ENCODE results near the gene SRC. TPM values are rescaled to one million over a fixed set of nuclear protein-coding genes. Genes with fewer than 3 reads are reported as not detected.

Gene SRC
- total and polyA plus RNA-seq, 2 experiments from 2014 or later = 8.0 to 25.9 TPM

GRCh38 chr20:37361336-37361735 is 15.4 kb downstream of the SRC start:
- peaks cover 5% of the 10 kb centered on the region; the same call in 2 of the 3 replicates for H3K9me3 Mint-ChIP-seq
- H3K36me3 ChIP-seq (ENCODE audit: insufficient read depth) = peaks cover 4% of the 10 kb centered on the region; the same call in 1 of the 2 replicates
- TF ChIP-seq, protein P1, sequence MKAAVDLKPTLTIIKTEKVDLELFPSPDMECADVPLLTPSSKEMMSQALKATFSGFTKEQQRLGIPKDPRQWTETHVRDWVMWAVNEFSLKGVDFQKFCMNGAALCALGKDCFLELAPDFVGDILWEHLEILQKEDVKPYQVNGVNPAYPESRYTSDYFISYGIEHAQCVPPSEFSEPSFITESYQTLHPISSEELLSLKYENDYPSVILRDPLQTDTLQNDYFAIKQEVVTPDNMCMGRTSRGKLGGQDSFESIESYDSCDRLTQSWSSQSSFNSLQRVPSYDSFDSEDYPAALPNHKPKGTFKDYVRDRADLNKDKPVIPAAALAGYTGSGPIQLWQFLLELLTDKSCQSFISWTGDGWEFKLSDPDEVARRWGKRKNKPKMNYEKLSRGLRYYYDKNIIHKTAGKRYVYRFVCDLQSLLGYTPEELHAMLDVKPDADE (IDR thresholded peaks at IDR 0.05) = no peak
- no peak for TF ChIP-seq ZNF114 (CRISPR knock-in tag; IDR thresholded peaks at IDR 0.05)
- TF ChIP-seq EZH2phosphoT487 (IDR thresholded peaks at IDR 0.05; ENCODE audit: unreplicated experiment) = no peak
- TF ChIP-seq EZH2 (IDR thresholded peaks at IDR 0.05; ENCODE audit: low read depth, unreplicated experiment) = no peak
- TF ChIP-seq POLR2AphosphoS5 (IDR thresholded peaks at IDR 0.05; ENCODE audit: low read depth) = no peak
- TF ChIP-seq ZNF462 (CRISPR knock-in tag; IDR thresholded peaks at IDR 0.05) = no peak
- TF ChIP-seq, protein P2, sequence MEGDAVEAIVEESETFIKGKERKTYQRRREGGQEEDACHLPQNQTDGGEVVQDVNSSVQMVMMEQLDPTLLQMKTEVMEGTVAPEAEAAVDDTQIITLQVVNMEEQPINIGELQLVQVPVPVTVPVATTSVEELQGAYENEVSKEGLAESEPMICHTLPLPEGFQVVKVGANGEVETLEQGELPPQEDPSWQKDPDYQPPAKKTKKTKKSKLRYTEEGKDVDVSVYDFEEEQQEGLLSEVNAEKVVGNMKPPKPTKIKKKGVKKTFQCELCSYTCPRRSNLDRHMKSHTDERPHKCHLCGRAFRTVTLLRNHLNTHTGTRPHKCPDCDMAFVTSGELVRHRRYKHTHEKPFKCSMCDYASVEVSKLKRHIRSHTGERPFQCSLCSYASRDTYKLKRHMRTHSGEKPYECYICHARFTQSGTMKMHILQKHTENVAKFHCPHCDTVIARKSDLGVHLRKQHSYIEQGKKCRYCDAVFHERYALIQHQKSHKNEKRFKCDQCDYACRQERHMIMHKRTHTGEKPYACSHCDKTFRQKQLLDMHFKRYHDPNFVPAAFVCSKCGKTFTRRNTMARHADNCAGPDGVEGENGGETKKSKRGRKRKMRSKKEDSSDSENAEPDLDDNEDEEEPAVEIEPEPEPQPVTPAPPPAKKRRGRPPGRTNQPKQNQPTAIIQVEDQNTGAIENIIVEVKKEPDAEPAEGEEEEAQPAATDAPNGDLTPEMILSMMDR (conservative IDR thresholded peaks at IDR 0.05; ENCODE audit: low read depth in 2 of 2) = no peak
- TF ChIP-seq STAT1 (IDR thresholded peaks at IDR 0.05; ENCODE audit: unreplicated experiment) = no peak
- TF ChIP-seq CREB1 (CRISPR knock-in tag; IDR thresholded peaks at IDR 0.05; ENCODE audit: low read depth) = no peak
- no peak for TF ChIP-seq ZNF331 (CRISPR knock-in tag; IDR thresholded peaks at IDR 0.05; ENCODE audit: low read depth)
- TF ChIP-seq JUNB (IDR thresholded peaks at IDR 0.05; ENCODE audit: unreplicated experiment) = no peak
- TF ChIP-seq, protein P3, sequence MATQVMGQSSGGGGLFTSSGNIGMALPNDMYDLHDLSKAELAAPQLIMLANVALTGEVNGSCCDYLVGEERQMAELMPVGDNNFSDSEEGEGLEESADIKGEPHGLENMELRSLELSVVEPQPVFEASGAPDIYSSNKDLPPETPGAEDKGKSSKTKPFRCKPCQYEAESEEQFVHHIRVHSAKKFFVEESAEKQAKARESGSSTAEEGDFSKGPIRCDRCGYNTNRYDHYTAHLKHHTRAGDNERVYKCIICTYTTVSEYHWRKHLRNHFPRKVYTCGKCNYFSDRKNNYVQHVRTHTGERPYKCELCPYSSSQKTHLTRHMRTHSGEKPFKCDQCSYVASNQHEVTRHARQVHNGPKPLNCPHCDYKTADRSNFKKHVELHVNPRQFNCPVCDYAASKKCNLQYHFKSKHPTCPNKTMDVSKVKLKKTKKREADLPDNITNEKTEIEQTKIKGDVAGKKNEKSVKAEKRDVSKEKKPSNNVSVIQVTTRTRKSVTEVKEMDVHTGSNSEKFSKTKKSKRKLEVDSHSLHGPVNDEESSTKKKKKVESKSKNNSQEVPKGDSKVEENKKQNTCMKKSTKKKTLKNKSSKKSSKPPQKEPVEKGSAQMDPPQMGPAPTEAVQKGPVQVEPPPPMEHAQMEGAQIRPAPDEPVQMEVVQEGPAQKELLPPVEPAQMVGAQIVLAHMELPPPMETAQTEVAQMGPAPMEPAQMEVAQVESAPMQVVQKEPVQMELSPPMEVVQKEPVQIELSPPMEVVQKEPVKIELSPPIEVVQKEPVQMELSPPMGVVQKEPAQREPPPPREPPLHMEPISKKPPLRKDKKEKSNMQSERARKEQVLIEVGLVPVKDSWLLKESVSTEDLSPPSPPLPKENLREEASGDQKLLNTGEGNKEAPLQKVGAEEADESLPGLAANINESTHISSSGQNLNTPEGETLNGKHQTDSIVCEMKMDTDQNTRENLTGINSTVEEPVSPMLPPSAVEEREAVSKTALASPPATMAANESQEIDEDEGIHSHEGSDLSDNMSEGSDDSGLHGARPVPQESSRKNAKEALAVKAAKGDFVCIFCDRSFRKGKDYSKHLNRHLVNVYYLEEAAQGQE (IDR thresholded peaks at IDR 0.05; ENCODE audit: unreplicated experiment) = no peak
- no peak for TF ChIP-seq NANOG (IDR thresholded peaks at IDR 0.05; ENCODE audit: borderline replicate concordance)
- ATAC-seq (no peak), DNase-seq (ENCODE audit: low spot score) (no peak)
- H3K4me2 ChIP-seq = no peak overlapping the region
- H3K4me3 Mint-ChIP-seq = no peak overlapping the region
- peaks cover 5% of the 10 kb centered on the region for H3K27me3 Mint-ChIP-seq (ENCODE audit: insufficient read depth, low read depth, poor library complexity)
- H3K27ac Mint-ChIP-seq = no peak overlapping the region
- H3K9me2 ChIP-seq (ENCODE audit: insufficient read depth) = 0 out of 2 replicates have a peak, but pooled peaks cover 2% of the 10 kb centered on the region
- H3K4me3 ChIP-seq = no peak overlapping the region
- no peak overlapping the region for H2AFZ ChIP-seq
- peaks cover 3% of the 10 kb centered on the region; the same call in 1 of the 2 replicates for H4K20me1 ChIP-seq (replicated peaks; ENCODE audit: insufficient read depth)
- H3K36me3 Mint-ChIP-seq (ENCODE audit: low read depth) = peaks cover 19% of the 10 kb centered on the region
- H3F3A ChIP-seq (replicated peaks; ENCODE audit: low read depth) = no peaks in the 10 kb centered on the region
- no peaks in the 10 kb centered on the region; the same call in 1 of the 2 replicates for H3K4me1 ChIP-seq (ENCODE audit: insufficient read depth)
- H3K79me2 ChIP-seq (replicated peaks; ENCODE audit: insufficient read depth) = peaks cover 30% of the 10 kb centered on the region
- no peaks in the 10 kb centered on the region for H3K27me3 ChIP-seq (ENCODE audit: insufficient read depth)
- no peak overlapping the region for H3K27ac ChIP-seq (ENCODE audit: low read depth)
- H3K4me1 Mint-ChIP-seq = peaks cover 13% of the 10 kb centered on the region; the same call in 2 of the 3 replicates
